Stimulated activated CD4-positive, alpha-beta T cell treated with anti-CD3 and anti-CD28 coated beads, Interleukin-2, amount 100 ng/mL, for 4 hours (primary cell): Measurements from ENCODE around the gene IL27RA.
"Not testable (repeated sequence)": the region's sequence is repeated elsewhere in the genome, so short reads cannot be mapped to it uniquely, and the experiment has no call there.

Experiments used
- DNase-seq: peaks from one replicate; pipeline ENCODE4 v3.0.0-alpha.2; 2020; ENCODE audit warnings: low read depth

The IL27RA gene

DNA sequence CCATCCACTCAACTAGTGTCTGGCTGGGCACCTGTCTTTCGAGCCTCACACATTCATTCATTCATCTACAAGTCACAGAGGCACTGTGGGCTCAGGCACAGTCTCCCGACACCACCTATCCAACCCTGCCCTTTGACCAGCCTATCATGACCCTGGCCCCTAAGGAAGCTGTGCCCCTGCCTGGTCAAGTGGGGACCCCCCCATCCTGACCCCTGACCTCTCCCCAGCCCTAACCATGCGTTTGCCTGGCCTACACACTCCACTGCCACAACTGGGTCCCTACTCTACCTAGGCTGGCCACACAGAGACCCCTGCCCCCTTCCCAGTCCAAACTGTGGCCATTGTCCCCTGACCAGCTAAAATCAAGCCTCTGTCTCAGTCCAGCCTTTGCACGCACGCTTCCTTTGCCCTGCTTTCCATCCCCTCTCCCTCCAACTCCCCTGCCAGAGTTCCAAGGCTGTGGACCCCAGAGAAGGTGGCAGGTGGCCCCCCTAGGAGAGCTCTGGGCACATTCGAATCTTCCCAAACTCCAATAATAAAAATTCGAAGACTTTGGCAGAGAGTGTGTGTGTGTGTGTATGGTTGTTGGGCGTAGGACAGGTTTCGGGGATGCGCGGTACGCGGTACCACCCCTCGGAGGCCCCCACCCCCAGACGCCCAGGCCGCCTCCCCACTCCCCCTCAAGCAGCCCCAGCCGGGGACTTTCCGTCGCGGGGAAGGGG is 404 bp upstream of the IL27RA start:
- DNase-seq = peak; percentile 91

DNA sequence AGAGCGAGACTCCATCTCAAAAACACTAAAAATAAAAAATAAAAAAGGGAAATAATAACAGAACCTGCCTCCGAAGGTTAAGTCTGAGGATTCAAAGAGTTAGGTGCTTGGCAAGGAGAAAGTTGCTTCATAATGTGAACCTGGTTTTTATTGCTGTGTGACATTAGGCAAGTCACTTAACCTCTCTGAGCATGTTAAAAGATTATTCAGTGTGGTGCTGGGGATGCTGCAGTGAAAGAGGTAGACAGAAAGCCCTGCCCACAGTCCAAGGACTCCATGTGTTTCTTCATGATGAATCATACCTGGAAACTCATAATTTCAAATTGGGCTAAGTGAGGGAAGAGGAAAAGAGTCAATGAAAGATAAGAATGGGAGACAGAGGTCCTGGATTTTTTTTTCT is 2.4 kb downstream of the IL27RA start:
- no peak for DNase-seq

DNA sequence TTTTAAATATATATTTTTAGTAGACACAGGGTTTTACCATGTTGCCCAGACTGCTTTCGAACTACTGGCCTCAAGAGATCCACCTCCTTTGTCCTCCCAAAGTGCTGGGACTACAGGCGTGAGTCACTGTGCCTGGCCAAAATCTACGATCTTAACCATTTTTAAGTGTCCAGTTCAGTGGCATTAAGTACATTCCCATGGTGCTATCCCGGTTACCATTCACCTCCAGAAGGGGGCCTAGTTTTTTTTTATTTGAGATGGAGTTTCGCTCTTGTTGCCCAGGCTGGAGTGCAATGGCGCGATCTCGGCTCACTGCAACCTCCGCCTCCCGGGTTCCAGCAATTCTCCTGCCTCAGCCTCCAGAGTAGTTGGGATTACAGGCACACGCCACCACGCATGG is 3.6 kb downstream of the IL27RA start:
- DNase-seq = not testable (repeated sequence)

DNA sequence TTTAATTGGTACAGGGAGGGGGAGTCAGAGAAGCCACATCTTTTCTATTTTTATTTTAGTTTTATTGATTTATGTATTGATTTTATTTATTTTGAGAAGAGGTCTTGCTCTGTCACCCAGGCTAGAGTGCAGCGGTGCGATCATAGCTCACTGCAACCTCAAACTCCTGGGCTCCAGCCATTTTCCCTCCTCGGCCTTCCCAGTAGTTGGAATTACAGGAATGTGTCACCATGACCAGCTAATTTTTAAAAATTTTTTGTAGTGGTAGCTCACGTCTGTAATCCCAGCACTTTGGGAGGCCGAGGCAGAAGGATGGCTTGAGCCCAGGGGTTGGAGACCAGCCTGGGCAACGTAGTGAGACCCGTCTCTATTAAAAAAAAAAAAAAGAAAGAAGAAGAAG is 4.1 kb downstream of the IL27RA start:
- no peak for DNase-seq

DNA sequence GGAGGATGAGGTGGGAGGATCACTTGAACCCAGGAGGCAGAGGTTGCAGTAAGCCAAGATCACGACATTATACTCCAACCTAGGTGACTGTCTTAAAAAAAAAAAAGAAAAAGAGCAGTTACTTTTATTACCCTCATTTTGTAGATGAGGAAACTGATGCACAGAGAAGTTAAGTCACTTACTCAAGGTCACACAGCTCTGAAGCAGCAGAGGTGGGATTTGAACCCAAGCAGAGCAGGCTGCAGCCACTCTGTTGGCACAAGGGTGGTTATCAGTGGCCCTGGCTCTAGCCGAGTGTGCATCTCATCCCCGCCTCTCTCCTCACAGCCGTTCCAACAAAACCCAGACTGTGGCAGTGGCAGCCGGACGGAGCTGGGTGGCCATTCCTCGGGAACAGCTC is 7.6 kb downstream of the IL27RA start:
- DNase-seq = no peak

DNA sequence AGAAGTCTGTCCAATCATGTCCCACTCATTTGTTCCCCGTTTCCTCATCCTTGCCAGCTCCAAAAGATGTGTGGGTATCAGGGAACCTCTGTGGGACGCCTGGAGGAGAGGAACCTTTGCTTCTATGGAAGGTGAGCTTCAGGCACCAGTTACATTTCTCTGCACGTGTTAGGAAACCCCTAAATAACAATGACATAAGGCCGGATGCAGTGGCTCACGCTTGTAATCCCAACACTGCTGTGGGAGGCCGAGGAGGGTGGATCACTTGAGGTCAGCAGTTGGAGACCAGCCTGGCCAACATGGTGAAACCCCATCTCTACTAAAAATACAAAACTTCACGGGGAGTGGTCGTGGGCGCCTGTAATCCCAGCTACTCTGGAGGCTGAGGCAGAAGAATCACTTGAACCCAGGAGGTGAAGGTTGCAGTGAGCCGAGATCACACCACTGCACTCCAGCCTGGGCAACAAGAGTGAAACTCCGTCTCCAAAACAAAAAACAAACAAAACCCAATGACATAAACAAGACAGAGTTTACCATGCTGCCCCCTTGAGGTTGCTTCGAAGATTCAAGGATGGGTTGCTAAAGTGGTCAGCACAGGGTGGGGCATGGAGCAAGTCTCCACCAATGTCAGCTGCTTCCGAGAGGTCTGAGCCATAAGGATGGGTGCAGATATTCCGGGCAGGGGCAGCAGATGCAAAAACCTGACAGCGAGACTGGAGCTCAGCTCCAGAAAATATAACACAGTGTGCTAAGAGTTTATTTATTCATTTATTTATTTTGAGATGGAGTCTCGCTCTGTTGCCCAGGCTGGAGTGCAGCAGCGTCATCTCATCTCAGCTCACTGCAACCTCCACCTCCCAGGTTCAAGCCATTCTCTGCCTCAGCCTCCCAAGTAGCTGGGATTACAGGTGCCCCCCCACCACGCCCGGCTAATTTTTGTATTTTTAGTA is 11.4 kb downstream of the IL27RA start:
- DNase-seq = not testable (repeated sequence)

DNA sequence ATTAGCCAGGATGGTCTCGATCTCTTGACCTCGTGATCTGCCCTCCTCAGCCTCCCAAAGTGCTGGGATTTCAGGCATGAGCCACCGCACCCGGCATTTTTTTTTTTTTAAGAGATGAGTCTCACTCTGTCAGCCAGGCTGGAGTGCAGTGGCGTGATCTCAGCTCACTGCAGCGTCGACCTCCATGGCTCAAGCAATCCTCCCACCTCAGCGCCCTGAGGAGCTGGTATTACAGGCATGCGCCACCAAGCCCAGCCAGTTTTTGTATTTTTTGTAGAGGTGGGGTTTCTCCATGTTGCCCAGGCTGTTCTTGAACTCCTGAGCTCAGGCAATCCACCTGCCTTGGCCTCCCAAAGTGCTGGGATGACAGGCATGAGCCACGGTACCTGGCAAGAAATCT is 16.3 kb downstream of the IL27RA start:
- not testable (repeated sequence) for DNase-seq

DNA sequence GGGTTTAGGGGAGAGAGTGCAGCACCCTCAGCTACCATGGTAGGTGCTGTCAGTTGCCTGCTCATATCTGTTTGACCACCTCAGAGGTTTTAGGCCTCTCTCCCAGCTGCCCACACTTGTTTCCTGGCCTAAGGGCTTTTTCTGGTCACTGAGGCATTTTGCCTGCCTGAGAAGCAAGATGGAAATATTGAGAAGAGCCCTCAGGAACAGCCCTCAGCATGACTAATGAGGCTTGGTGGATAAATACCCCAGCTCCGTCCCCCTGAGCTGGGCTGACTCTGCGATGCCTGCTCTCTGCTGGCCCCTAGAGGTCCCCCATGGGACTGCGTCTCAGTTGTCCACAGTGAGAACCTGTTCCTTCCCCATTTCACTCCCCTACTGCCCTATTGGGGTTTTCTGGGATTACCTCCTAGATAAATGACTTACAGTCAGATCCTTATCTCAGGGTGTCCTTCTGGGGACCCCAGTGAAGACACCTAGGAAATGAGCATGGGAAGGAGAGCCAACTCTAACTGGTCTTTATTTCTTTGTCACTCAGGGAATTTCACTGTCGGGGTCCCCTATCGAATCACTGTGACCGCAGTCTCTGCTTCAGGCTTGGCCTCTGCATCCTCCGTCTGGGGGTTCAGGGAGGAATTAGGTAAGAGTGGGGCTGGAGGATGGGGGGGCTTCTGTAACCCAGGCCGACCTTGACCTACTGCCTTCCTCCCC is 17.0 kb downstream of the IL27RA start:
- peak; percentile 71 for DNase-seq

DNA sequence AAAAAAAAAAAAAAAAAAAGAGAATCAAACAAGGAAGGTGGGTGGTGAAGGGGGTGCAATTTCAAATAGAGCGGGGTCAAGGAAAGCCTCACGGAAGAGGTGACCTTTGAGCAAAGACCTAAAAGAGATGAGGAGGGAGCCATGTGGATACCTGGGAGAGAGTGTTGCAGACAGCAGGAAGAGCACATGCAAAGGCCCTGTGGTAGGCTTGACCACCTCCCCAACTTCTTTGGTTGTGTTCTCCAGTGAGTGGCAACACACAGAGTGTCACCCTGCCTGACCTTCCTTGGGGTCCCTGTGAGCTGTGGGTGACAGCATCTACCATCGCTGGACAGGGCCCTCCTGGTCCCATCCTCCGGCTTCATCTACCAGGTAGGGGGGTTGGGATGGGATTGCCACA is 18.9 kb downstream of the IL27RA start:
- DNase-seq = no peak

DNA sequence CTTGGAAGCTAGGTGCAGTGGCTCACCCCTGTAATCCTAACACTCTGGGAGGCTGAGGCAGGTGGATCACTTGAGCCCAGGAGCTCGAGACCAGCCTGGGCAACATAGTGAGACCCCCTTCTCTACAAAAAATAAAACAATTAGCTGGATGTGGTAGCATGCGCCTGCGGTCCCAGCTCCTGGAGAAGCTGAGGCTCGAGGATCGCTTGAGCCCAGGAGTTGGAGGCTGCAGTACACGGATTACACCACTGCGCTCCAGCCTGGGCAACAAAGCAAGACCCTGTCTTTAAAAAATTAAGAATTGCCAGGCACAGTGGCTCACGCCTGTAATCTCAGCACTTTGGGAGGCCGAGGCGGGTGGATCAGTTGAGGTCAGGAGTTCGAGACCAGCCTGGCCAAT is 19.4 kb downstream of the IL27RA start:
- DNase-seq = not testable (repeated sequence)

DNA sequence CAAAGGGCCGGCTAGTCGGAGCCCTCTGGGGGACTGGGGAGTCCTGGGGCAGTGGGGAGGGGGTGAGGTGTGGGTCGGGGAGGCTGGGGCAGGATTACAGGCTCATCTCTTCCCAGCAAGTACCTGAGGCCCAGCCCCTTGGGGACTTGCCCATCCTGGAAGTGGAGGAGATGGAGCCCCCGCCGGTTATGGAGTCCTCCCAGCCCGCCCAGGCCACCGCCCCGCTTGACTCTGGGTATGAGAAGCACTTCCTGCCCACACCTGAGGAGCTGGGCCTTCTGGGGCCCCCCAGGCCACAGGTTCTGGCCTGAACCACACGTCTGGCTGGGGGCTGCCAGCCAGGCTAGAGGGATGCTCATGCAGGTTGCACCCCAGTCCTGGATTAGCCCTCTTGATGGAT is 20.4 kb downstream of the IL27RA start:
- no peak for DNase-seq

DNA sequence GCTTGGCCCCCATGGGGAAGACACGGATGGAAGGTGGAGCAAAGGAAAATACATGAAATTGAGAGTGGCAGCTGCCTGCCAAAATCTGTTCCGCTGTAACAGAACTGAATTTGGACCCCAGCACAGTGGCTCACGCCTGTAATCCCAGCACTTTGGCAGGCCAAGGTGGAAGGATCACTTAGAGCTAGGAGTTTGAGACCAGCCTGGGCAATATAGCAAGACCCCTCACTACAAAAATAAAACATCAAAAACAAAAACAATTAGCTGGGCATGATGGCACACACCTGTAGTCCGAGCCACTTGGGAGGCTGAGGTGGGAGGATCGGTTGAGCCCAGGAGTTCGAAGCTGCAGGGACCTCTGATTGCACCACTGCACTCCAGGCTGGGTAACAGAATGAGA is 20.9 kb downstream of the IL27RA start:
- no peak for DNase-seq

DNA sequence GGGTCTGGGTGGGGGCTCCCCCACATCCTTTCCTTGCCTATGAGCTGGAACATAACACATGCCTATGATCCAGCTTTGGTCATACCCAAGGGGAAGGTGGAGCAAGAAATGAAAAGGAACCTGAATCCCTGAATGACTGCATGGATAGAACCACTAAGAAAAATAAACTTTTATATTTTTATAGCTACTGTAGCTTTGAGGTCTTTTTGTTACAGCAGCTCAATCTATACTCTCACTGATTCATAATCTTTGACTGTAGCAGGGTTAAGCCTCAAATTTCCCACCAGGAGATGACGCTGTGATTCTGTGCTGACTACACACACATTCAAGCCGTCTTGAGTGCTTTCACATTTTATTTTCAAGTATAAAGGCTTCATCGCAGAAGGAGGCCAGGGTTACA is 21.5 kb downstream of the IL27RA start:
- no peak for DNase-seq

DNA sequence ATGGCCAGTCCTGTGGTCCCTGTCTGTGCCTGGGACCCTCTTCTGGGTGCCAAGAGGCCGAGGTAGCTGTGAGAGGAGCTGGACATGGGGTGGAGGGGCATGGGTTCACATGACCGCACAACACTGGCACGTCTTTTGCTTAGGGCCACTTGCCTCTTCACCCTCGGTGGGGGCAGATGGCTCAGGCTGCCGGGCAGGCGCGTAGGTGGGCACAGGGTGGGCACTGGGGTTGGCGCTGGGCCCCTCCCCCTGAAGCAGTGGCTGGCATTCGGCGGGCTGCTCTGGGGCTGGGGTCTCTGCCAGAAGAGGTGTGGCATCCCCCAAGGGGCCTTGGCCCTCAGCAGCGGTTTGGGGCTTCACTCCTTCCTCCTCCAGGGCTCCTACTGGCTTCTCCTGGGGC is 21.9 kb downstream of the IL27RA start:
- DNase-seq = no peak

DNA sequence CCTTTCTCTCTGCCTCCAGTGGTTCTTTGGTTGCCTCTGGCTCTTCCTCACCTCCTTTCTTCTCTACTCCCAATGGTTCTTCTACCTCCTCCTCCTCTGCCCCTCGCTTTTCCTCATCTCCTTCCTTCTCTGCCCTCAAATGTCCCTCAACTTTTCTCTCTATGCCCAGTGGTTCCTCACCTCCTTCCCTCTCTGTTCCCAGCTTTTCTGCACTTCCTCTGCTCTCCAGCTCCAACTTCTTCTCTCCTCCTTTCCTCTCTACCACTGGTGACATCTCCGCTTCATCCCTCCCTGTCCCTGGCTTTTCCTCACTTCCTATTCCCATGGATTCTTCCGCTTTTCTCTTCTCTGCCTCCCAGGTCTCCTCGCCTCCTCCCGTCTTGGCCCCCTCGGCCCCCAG is 22.5 kb downstream of the IL27RA start:
- no peak for DNase-seq

DNA sequence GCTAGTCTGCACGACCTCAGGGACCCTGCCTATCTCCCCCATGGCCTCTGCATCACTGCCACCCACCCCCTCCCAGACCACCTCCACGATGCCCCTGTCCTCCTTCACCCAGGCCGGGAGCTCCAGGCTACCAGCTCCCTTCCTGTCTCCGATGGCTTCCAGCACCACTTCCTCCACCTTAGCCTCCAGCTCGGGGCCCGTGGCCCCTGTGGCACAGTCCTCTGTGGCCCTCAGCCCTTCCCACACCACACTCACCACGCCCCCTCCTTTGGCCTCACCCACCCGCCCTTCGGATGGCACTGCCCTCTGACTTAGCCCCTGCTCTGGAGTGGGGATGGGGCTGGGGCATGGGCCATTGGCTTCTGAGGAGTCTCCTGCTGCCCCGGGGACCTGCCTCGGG is 23.2 kb downstream of the IL27RA start:
- no peak for DNase-seq

DNA sequence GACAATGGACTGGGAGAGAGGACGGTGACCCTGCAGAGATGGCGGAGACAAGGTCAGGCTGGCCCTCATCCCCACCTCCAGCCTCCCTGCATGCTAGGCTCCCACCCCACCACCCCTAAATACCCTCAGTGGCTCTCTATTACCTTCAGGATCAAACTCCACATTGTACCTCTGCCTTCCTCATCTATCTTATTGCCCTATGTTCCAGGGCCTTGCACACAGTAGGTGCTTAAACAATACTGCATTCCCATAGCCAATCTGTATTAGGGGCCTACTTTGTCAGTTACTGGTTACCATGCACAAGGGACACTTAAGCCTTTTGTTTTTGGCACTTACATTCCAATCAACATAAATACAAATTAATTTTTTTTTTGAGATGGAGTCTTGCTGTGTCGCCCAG is 23.8 kb downstream of the IL27RA start:
- no peak for DNase-seq

DNA sequence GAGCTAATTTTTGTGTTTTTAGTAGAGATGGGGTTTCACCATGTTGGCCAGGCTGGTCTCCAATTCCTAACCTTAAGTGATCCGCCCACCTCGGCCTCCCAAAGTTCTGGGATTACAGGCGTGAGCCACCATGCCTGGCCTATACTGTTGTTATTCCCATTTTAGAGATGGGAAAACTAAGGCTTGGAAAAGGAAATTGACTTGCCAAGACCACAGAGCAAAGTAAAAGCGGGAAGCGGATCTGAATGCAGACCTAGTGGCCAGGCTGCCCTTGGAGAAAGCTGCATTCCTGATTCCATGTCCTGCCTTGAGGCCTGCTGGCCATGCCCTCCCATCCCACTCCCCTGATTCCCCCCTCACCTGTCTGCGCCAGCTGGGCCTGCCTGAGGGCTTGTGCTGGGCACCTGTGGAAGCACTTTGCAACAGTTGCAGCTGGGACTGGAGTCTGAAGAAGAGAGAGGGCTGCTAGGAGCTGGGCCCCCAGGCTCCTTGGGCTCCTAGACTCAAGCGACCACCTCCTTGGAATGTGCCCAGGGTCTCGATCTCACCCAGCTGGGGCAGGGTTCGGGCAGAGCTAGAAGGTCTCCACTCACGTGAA is 24.6 kb downstream of the IL27RA start:
- DNase-seq = no peak

DNA sequence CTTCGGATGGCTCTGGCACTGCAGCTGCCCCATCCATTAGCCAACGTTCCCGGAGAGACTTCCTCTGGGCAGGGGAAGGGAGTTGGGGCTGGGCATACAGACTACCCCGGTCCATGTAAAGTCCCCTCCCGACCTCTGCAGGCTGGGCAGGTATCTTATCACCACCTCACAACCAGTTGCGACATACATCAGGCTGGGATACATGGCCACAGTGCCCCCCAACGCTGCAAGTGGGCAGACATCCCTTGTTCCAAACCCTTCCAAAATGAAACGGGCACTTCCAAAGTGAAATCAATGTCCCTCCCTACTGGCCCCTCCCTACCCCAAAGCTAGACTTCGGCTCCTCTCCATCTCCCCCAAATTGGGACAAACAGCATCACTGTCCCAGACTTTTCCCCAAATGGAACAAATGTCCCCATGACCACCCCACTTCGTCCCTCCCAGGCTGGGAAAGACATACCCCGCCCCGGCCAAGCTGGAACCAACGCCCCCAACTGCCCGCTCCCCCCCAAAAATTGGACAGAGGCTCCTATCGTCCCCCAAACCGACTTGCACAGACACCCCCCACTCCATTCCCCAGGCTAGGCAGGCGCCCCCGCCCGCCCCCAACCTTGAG is 25.3 kb downstream of the IL27RA start:
- DNase-seq = no peak

DNA sequence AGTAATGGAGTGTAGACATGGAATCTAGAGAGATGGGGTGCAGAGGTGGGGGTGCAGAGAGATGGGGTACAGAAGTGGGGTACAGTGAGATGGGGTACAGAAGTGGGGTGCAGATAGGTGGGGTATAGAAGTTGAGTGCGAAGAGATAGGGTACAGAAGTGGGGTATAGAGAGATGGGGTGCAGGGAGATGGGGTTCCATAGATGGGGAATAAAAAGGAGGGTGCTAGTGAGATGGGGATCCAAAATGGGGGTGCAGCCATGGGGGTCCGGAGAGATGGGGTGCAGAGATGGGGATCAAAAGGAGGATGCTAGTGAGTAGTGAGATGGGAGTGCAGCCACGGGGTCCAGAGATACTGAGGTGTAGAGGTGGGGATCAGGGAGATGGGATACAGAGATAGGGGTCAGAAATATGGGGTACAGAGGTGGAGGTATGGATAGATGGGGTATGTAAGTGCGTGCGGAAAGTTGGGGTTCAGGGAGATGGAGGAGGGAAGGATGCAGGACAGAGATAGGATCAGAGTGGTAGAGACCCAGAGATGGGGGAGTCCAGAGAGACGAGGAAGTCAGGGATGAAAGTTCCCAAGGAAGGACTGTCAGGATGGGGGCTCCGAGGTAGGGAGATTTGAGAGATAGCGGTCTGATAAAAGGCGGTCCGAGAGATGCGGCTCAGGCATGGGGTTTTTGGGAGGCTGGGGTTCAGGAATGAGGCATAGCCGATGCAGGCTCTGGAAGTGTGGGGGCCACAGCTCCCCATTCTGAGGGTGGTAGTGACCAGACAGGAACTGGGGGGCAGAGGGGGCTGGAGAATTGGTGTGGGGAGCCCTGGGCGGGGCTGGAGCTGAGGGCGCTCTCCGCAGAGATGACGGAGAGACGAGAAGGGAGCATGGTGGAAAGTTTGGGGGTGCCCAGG is 26.9 kb downstream of the IL27RA start:
- DNase-seq = no peak

DNA sequence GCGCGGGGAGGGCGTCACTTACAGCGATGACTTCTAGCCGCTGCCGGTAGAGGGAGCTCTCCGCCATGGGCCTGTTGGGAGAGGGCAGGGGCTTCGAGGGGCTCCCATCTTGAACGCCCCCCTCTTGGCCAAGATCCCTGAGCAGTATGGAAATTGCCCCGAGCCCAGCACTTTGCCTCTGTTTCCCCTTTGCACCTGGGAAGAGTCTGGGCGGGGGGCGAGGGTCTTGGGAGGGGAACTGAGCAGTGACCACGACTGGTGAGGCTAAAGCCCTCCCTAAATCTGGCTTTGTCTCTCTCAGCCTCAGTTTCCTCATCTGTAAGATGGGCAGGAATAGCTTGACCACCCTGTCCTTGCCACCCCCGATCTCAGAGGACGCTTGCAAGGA is 27.5 kb downstream of the IL27RA start:
- DNase-seq = no peak
